IPS-20b (cell line): ENCODE data around the gene AGBL4.

Experiments
- H3K27ac ChIP-seq: one replicate; pipeline ENCODE4 v1.5.1; 2013; ENCODE audit warnings: low read length
- H3K27me3 ChIP-seq: 2 replicates; pipeline ENCODE4 v1.6.1; 2013; ENCODE audit warnings: mild to moderate bottlenecking, low read length, inconsistent platforms; ENCODE audit not compliant: insufficient read depth
- H3K36me3 ChIP-seq: 2 replicates; pipeline ENCODE4 v1.6.1; 2013; ENCODE audit warnings: low read depth, mild to moderate bottlenecking, inconsistent platforms, low read length, moderate library complexity; ENCODE audit not compliant: insufficient read depth
- H3K4me1 ChIP-seq: 2 replicates; pipeline ENCODE4 v1.6.1; 2013; ENCODE audit warnings: mild to moderate bottlenecking, control low read depth, inconsistent platforms, low read length, moderate library complexity; ENCODE audit not compliant: insufficient read depth
- H3K4me3 ChIP-seq: 2 replicates; pipeline ENCODE4 v1.5.1; 2013; ENCODE audit warnings: mild to moderate bottlenecking, low read length, inconsistent platforms
- H3K9ac ChIP-seq: 2 replicates; pipeline ENCODE4 v1.6.1; 2013; ENCODE audit warnings: low read depth, mild to moderate bottlenecking, inconsistent platforms, low read length, moderate library complexity
- H3K9me3 ChIP-seq: 2 replicates; pipeline ENCODE4 v1.6.1; 2013; ENCODE audit warnings: mild to moderate bottlenecking, low read depth, low read length, inconsistent platforms; ENCODE audit not compliant: insufficient read depth

The AGBL4 gene

DNA sequence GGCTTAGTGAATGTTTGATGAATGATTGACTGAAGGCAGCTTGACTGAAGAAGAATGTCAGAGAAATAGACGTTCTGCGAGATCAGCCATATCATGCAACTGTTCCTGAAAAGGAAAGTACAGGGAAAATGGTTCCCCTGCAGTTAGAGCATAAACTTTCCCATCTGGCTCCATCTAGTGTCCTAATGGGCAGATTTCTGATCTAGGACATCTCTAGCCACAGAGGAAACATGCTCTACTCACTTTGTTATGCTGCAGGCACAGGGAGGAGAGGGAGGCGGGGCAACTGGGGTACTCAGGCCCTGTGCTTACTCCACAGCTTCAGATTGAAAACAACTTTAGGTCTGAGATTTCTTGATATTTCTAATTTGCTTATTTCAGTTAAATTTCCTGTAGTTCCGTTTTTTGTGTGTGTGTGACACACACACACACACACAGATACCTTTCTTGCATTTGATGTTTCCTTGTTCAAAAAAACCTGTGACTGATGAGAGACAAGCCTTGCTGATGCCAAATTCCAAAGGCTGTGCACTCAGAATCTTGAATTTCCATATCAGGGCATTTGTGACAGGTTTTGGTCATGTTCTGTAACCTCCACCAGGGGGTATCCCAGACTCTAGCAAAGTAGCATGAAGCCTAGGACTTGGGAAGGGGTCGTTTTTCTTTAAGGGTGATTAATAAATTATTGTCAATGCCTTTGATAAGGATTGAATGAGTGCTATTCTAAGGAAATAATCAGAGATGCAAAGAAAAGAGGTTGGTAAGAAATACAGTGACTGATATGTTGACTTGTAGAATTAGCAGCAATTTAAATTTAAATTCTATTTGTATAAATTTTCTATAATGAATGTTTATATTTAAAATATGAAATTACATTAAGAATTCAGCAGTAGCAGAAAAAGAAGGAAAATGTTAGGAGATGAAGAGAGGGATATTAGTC is 1107.4 kb downstream of the AGBL4 start:
- Histone ChIP-seq H3K36me3 (no peaks in the 10 kb centered on the region), H3K27me3 (no peaks in the 10 kb centered on the region), H3K9me3 (no peaks in the 10 kb centered on the region; the same call in 1 of the 2 replicates), H3K4me3 (no peak overlapping the region), H3K27ac (peak overlapping the region; percentile 76), H3K9ac (peak overlapping the region; percentile 46; the same call in 1 of the 2 replicates), H3K4me1 (peaks cover 7% of the 10 kb centered on the region; the same call in 1 of the 2 replicates)

DNA sequence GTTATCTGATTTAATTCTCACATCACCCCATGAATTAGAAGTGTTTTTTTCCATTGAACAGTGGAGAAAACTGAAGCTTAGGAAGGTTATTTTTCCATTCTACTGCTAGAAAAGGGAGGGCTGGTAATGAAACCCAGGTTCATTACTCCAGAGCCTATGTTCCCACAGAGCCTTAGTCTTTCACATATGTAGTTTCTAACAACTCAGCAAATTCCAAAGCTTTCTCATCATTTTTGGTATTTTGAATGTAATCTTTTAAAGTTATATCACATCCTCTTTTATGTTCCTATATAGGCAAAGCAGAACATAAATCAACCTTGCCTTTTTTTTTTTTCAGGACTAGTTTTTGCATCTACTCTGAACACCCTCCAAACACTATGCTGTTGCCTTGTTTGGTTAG is 1115.1 kb downstream of the AGBL4 start:
- Histone ChIP-seq H3K9ac (no peak overlapping the region), H3K36me3 (no peaks in the 10 kb centered on the region), H3K4me3 (no peak overlapping the region), H3K27ac (no peak overlapping the region), H3K4me1 (no peaks in the 10 kb centered on the region), H3K27me3 (no peaks in the 10 kb centered on the region), H3K9me3 (no peaks in the 10 kb centered on the region; the same call in 1 of the 2 replicates)

DNA sequence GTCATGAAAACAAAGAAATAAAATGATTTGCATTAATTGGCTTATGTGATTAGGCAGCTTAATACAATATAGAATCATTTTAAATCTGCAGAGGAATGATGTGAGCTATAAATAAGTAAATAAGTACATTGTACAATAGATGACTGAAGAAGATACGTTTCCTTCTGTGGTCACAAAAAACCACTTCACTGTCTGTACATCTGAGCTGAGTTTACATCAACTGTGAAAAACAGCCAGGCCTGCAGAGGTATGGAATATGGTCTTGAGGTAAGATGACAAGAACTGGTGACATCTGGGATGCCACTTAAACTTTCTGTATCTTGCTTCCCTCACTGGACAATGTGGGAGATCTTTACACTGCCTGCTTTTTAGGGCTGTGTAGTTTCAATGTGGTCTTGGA is 1117.0 kb downstream of the AGBL4 start:
- Histone ChIP-seq H3K36me3 (no peaks in the 10 kb centered on the region), H3K27me3 (no peaks in the 10 kb centered on the region), H3K4me3 (no peak overlapping the region), H3K9me3 (no peaks in the 10 kb centered on the region), H3K4me1 (no peaks in the 10 kb centered on the region), H3K9ac (no peak overlapping the region), H3K27ac (no peak overlapping the region)

DNA sequence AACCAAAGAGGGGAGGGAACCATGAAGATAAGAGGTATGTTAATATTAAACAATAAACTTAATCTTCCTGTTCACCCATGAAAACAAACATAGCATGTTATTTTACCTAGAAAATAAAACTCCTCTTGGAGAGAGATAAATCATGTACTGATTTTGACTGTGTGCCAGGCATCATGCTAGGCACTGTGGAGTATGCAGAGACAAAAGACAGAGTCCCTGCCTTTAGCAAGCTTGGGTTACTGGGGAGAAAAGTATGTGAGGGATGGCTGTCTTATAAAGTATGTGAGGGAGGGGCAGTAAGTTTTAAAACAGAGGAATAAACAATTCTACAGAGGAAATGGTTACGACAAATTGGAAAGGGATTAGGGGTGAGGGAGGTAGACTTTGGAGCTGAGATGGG is 1117.6 kb downstream of the AGBL4 start:
- Histone ChIP-seq H3K27me3 (no peaks in the 10 kb centered on the region), H3K4me1 (no peaks in the 10 kb centered on the region), H3K27ac (no peak overlapping the region), H3K9me3 (no peaks in the 10 kb centered on the region), H3K9ac (no peak overlapping the region), H3K4me3 (no peak overlapping the region), H3K36me3 (no peaks in the 10 kb centered on the region)

DNA sequence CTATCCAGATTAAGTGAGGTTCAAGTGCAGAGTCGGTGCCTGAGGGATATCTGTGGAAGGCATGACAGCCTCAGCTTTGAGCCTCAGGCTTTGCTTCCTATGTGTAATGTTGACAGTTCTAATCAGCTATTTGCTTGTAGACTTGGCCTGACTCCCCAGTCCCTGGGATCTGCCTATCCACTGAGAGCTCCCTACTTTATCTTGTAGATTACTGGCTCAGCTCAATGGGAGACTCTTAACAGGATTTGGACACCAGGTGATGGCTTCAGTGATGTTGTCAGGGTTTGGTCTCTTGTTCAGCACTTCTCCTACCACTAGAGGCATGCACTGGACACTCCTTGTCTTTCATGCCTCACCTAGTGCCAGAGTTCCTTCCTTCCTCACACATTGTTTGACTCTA is 1120.5 kb downstream of the AGBL4 start:
- no peak overlapping the region for H3K27ac ChIP-seq
- H3K27me3 ChIP-seq = no peaks in the 10 kb centered on the region
- H3K4me3 ChIP-seq = no peak overlapping the region
- H3K9me3 ChIP-seq = no peaks in the 10 kb centered on the region
- no peaks in the 10 kb centered on the region for H3K4me1 ChIP-seq
- no peak overlapping the region for H3K9ac ChIP-seq
- no peaks in the 10 kb centered on the region for H3K36me3 ChIP-seq

DNA sequence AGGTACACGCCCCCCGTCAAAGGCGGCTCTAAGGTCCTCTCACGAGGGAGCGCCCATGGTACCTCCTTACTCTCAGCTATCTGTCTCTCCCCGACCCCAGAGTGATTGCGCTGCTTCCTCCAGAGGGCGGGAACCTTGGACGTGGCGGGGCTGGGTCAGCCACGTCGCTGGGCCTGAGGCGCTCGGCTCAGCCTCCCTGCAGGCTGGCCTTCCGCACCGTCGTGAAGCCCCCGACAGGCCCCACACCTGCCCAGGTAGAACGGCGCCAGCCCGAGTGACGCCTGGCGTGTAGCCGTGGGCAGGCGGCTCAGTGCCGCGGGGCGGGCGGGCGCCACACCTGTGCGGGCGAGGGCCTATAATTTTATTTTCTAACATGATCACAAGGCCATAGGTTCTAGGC is 1124.9 kb downstream of the AGBL4 start:
- H3K36me3 ChIP-seq = no peaks in the 10 kb centered on the region
- H3K9me3 ChIP-seq = no peaks in the 10 kb centered on the region
- no peak overlapping the region for H3K9ac ChIP-seq
- H3K27me3 ChIP-seq = no peaks in the 10 kb centered on the region
- no peak overlapping the region for H3K4me3 ChIP-seq
- H3K4me1 ChIP-seq = no peaks in the 10 kb centered on the region
- H3K27ac ChIP-seq = no peak overlapping the region

DNA sequence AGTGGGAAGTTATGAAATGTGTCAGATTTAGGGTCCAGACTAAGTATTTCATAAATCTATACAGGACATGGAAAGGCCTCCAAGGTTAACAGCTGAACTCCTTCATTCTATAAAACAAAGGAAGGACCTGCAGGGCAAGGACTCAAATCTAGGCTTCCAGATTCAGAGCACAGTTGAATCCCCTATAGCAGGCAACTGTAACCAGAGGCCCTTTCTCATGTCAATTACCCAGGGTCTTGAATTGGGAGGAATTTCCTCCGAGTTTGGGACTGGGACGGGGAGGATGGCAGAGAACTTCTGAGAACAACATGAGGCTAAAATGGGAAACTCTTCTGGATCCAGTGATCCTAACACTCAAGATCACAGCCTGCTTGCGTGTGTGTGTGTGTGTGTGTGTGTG is 1134.1 kb downstream of the AGBL4 start:
- H3K27me3 ChIP-seq = no peaks in the 10 kb centered on the region
- H3K9ac ChIP-seq = no peak overlapping the region
- no peaks in the 10 kb centered on the region for H3K36me3 ChIP-seq
- H3K9me3 ChIP-seq = no peaks in the 10 kb centered on the region
- H3K4me1 ChIP-seq = peaks cover 17% of the 10 kb centered on the region
- no peak overlapping the region for H3K27ac ChIP-seq
- H3K4me3 ChIP-seq = no peak overlapping the region

DNA sequence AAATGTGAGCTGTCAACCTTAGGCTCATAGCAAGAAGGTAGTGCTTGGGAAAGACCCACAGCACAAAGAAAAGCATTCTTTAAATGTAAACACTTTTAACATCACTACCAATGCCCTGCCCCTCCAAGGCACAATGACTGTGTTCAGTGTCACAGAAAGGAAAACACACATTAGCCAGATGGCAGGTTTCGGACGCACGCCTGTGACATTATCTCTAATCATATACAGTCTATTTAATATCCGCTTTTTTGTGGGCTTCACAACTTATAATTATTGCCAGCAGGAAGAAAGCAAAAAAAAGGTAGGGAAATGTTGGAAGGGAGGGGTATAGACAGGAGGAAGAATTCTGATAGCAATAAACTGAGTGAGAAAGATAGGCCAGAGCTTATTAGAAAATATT is 1134.7 kb downstream of the AGBL4 start:
- Histone ChIP-seq H3K27ac (no peak overlapping the region), H3K9ac (no peak overlapping the region), H3K36me3 (no peaks in the 10 kb centered on the region), H3K4me1 (peaks cover 17% of the 10 kb centered on the region), H3K27me3 (no peaks in the 10 kb centered on the region), H3K4me3 (no peak overlapping the region), H3K9me3 (no peaks in the 10 kb centered on the region)

DNA sequence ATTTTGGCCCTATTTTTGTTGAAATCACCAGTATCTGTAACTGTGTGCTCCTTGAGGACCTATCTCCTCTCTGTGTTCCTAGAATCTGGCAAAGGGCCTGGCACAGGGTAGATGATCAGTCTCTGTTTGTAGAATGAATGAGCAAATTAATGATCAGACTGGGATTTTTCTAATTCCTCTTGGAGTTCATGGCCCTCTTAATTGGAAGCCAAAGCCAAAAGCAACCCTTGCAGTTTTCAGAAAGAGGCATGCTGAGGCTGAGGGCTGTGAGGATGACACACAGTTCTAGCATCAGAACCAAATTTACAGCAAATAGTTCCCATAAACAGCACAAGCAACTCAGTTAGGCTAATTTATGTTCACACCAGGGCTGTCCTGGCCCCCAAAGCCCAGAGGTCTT is 1136.0 kb downstream of the AGBL4 start:
- Histone ChIP-seq H3K4me3 (no peak overlapping the region), H3K27ac (no peak overlapping the region), H3K27me3 (no peaks in the 10 kb centered on the region), H3K36me3 (no peaks in the 10 kb centered on the region), H3K9me3 (no peaks in the 10 kb centered on the region), H3K9ac (no peak overlapping the region), H3K4me1 (peaks cover 21% of the 10 kb centered on the region)

DNA sequence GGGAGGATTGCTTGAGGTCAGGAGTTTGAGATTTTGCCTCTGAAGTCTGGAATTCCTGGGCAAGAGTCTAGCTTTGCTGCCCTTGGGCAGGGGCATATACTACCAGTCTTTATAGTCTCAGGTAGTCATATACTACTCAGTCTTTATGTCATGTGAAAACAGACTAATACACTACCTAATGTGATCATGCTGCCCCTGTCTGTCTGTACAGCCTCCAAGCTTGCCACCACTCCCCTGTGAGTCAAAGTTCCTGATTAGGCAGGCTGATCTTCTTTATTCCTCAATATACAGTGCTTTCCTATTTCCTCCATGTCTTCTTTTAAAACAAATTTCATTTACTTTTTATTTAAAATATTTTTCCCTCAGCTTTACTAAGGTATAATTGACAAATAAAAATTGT is 1141.7 kb downstream of the AGBL4 start:
- H3K9me3 ChIP-seq = no peaks in the 10 kb centered on the region
- H3K36me3 ChIP-seq = no peaks in the 10 kb centered on the region
- H3K9ac ChIP-seq = no peak overlapping the region
- H3K4me1 ChIP-seq = peaks cover 6% of the 10 kb centered on the region; the same call in 1 of the 2 replicates
- no peak overlapping the region for H3K27ac ChIP-seq
- H3K4me3 ChIP-seq = no peak overlapping the region
- no peaks in the 10 kb centered on the region for H3K27me3 ChIP-seq

DNA sequence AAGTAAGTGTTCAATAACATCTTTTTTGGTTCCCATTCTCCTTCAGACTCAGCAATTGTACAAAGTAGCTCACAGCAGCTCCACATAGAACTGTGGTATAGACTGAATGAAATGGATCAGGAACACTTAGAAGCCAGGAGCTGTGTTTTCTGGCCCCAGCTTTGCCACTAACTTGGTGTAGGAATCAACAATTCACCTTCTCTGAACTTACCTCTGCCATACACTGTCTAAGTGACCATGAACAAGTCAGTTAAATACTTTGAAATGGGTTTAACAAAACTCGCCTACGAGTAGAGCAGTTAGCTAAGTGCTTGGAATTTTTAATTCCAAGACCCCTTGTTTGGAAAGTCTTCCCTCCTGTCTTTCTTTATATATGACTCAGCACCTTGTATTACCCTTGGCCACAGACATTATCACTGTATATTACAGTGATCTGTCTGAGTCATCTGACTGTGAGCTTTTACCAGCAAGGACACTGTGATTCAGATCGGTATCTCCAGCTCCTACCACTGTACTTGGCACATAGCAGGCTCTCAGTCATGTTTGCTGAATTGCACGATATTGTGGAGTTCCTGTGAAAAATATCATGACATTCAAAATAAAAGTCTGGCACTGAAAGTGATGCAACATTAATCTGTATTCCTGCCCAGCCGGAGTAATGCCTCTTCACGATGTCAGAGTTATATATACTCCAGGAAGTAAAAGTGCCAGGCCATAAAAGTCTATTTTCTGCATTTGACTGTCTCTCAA is 1145.4 kb downstream of the AGBL4 start:
- H3K9ac ChIP-seq = no peak overlapping the region
- peaks cover 23% of the 10 kb centered on the region for H3K4me1 ChIP-seq
- no peaks in the 10 kb centered on the region for H3K9me3 ChIP-seq
- H3K27ac ChIP-seq = no peak overlapping the region
- no peaks in the 10 kb centered on the region for H3K27me3 ChIP-seq
- no peak overlapping the region for H3K4me3 ChIP-seq
- no peaks in the 10 kb centered on the region for H3K36me3 ChIP-seq

DNA sequence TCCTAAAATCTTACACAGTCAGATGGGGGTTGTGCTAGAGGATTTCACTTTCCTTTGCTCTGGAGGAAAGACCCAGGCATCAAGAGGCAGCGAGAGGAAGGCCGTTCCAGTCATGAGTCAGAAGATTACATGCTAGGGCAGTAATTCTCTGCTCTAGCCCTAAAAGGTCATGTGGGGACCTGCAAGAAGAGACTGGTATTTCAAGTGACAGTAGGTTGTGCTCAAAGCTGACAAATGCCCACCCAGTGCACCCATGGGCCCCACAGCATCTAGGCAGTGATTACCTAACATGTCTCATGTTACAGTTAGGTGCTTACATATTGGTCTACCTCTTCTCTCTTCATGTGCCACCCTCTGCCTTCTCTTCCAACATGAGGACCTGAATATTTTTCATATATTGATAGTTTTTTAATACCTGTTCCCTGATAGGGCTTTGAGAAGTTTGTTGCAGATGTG is 1147.4 kb downstream of the AGBL4 start:
- Histone ChIP-seq H3K36me3 (no peaks in the 10 kb centered on the region), H3K4me1 (peaks cover 28% of the 10 kb centered on the region), H3K27ac (no peak overlapping the region), H3K9me3 (no peaks in the 10 kb centered on the region), H3K9ac (no peak overlapping the region), H3K4me3 (no peak overlapping the region), H3K27me3 (no peaks in the 10 kb centered on the region)
